Uterus (tissue), 4 donors: ENCODE data around the gene IRF5. TPM values are rescaled to one million over a fixed set of nuclear protein-coding genes. Genes with fewer than 3 reads are reported as not detected.

Source experiments
- DNase-seq, 2 donors: peaks; one replicate each; pipeline ENCODE4 v3.0.0-alpha.2; 2019 to 2020
- H3K27ac ChIP-seq, 2 donors: fragments of 200-600 bp; sonication (generic); 1 replicate in 1 of 2; 2 replicates in 1 of 2; pipeline ENCODE4 v1.5.1; 2016 to 2018
- H3K27me3 ChIP-seq, 2 donors: fragments of 200-600 bp; sonication (generic); one replicate each; pipeline ENCODE4 v1.5.1; 2018 to 2019; ENCODE audit warnings: control low read depth in 1 of 2
- H3K36me3 ChIP-seq, 2 donors: fragments of 200-600 bp; sonication (generic); one replicate each; pipeline ENCODE4 v1.5.1; 2019; ENCODE audit warnings: control low read depth in 1 of 2
- H3K4me1 ChIP-seq, 2 donors: fragments of 200-600 bp; sonication (generic); one replicate each; pipeline ENCODE4 v1.5.1; 2018 to 2019; ENCODE audit warnings: control low read depth in 1 of 2
- H3K4me3 ChIP-seq, 2 donors: fragments of 200-600 bp; sonication (generic); 1 replicate in 1 of 2; 2 replicates in 1 of 2; pipeline ENCODE4 v1.5.1; 2018 to 2019; ENCODE audit warnings: mild to moderate bottlenecking in 1 of 2
- H3K9me3 ChIP-seq, 2 donors: fragments of 200-600 bp; sonication (generic); one replicate each; pipeline ENCODE4 v1.5.1; 2019; ENCODE audit warnings: control low read depth in 1 of 2
- POLR2A ChIP-seq, 2 donors: fragments of 450-650 bp; IDR thresholded peaks; one replicate each; pipeline ENCODE4 v1.6.1; 2016; ENCODE audit warnings: antibody characterized with exemption in 2 of 2, mild to moderate bottlenecking in 1 of 2, moderate library complexity in 1 of 2
- intact Hi-C: fragments of 100-400 bp; cut with DNase I; formaldehyde crosslinking; loops from one replicate; pipeline ENCODE4 v1.15.1; 2023; ENCODE audit warnings: low total_unique reads
- total RNA-seq, 4 donors: library from RNA; depleted of rRNA in 3 of 4; stranded (reverse); fragments of >200 nt in 3 of 4; gene quantifications; one replicate each; pipeline versions ENCODE4 v1.1.0 to v1.2.4, GENCODE V29; 2014 to 2023
- TF ChIP-seq, protein P1 (sequence below), 4 experiments: fragments of 200-600 bp in 2 of 4; fragments of 450-650 bp in 2 of 4; sonication (generic) in 2 of 4; IDR thresholded peaks; one replicate each; pipeline ENCODE4 v1.5.1; 2016 to 2019; ENCODE audit warnings: antibody characterized with exemption in 4 of 4, mild to moderate bottlenecking in 2 of 4, moderate library complexity in 1 of 4
- donor health status: DM: yes; HTN: yes; CAD: no.

IRF5 gene
- total RNA-seq, 4 donors from 2014 or later = 2.0 to 52.5 (median 4.5) TPM

DNA sequence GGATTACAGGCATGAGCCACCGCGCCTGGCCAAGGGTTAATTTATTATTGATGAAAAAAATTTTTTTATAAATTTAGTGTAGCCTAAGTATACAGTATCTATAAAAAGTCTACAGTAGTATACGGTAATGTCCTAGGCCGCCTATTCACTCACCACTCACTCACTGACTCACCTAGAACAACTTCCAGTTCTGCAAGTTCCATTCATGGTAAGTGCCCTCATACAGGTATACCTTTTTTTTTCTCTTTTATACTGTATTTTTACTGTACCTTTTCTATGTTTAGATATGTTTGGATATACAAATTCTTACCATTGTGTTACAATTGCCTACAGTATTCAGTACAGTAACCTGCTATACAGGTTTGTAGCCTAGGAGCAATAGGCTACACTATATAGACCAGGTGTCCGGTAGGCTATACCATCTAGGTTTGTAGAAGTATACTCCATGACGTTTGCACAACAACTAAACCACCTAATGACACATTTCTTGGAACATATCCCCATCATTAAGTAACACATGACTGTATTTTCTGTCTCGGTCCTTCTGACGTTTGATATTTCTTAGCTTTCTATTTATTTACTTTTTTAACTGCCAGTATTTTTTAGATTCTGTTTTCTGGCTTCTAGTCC lies 23.4 kb downstream of the IRF5 start:
- Histone ChIP-seq H3K36me3 (no peaks in the 10 kb centered on the region), H3K9me3 (no peaks in the 10 kb centered on the region), H3K4me3 (no peak overlapping the region), H3K4me1 (no peaks in the 10 kb centered on the region), H3K27me3 (no peaks in the 10 kb centered on the region), H3K27ac (no peak overlapping the region)
- TF ChIP-seq, protein P1, sequence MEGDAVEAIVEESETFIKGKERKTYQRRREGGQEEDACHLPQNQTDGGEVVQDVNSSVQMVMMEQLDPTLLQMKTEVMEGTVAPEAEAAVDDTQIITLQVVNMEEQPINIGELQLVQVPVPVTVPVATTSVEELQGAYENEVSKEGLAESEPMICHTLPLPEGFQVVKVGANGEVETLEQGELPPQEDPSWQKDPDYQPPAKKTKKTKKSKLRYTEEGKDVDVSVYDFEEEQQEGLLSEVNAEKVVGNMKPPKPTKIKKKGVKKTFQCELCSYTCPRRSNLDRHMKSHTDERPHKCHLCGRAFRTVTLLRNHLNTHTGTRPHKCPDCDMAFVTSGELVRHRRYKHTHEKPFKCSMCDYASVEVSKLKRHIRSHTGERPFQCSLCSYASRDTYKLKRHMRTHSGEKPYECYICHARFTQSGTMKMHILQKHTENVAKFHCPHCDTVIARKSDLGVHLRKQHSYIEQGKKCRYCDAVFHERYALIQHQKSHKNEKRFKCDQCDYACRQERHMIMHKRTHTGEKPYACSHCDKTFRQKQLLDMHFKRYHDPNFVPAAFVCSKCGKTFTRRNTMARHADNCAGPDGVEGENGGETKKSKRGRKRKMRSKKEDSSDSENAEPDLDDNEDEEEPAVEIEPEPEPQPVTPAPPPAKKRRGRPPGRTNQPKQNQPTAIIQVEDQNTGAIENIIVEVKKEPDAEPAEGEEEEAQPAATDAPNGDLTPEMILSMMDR (IDR thresholded peaks at IDR 0.05) = no peak
- no peak for TF ChIP-seq POLR2A (IDR thresholded peaks at IDR 0.05)
- intact Hi-C loops = no loop called here
- DNase-seq = no peak

DNA sequence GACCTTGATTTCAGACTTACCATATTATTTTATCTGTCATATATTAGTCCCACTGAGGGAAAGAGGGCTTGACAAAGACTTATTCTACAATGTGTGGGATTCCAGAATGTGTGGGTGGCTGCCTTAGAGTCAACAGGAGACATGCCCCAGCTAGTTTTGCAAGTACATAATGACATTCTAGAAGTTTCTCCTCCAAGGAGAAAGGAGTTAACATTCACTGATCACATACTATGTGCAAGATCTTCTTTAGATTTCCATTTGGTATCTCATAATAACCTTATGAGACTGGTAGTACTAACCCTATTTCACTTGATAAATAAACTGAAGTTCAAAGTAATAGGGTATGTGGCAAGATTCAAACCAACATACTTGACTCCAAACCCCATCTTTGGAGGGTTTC lies 25.2 kb downstream of the IRF5 start:
- Histone ChIP-seq H3K27ac (no peak overlapping the region), H3K9me3 (no peaks in the 10 kb centered on the region), H3K36me3 (no peaks in the 10 kb centered on the region), H3K4me3 (no peak overlapping the region), H3K4me1 (no peaks in the 10 kb centered on the region), H3K27me3 (no peaks in the 10 kb centered on the region)
- no peak for DNase-seq
- TF ChIP-seq POLR2A (IDR thresholded peaks at IDR 0.05) = no peak
- TF ChIP-seq, protein P1 (IDR thresholded peaks at IDR 0.05) = no peak
- intact Hi-C loops = no loop called here

GRCh38 chr7:128963327-128963757 lies 25.6 kb downstream of the IRF5 start:
- DNase-seq = no peak
- TF ChIP-seq, protein P1 (IDR thresholded peaks at IDR 0.05) = no peak
- no peak for TF ChIP-seq POLR2A (IDR thresholded peaks at IDR 0.05)
- H3K27ac ChIP-seq = no peak overlapping the region
- no peaks in the 10 kb centered on the region for H3K4me1 ChIP-seq
- H3K36me3 ChIP-seq = no peaks in the 10 kb centered on the region
- H3K4me3 ChIP-seq = no peak overlapping the region
- no peaks in the 10 kb centered on the region for H3K27me3 ChIP-seq
- intact Hi-C loops = no loop called here
- no peaks in the 10 kb centered on the region for H3K9me3 ChIP-seq

- TF ChIP-seq, protein P1 (IDR thresholded peaks at IDR 0.05) = no peak
- no peak for TF ChIP-seq POLR2A (IDR thresholded peaks at IDR 0.05)
- Histone ChIP-seq H3K27ac (no peak overlapping the region), H3K27me3 (no peaks in the 10 kb centered on the region), H3K9me3 (no peaks in the 10 kb centered on the region), H3K4me1 (no peaks in the 10 kb centered on the region), H3K36me3 (no peaks in the 10 kb centered on the region), H3K4me3 (no peak overlapping the region)
- intact Hi-C loops = no loop called here
- no peak for DNase-seq
Observed at GRCh38 chr7:128968624-128969023, 30.9 kb downstream of the IRF5 start.

- intact Hi-C loops = no loop called here
- Histone ChIP-seq H3K27ac (no peak overlapping the region), H3K4me1 (no peaks in the 10 kb centered on the region), H3K27me3 (no peaks in the 10 kb centered on the region), H3K9me3 (no peaks in the 10 kb centered on the region), H3K4me3 (no peak overlapping the region), H3K36me3 (no peaks in the 10 kb centered on the region)
- TF ChIP-seq POLR2A (IDR thresholded peaks at IDR 0.05) = no peak
- TF ChIP-seq, protein P1 (IDR thresholded peaks at IDR 0.05) = no peak
- no peak for DNase-seq
Observed at GRCh38 chr7:128974241-128974934, 36.7 kb downstream of the IRF5 start.
